Measurements from ENCODE around the gene ZNF678.

DNA sequence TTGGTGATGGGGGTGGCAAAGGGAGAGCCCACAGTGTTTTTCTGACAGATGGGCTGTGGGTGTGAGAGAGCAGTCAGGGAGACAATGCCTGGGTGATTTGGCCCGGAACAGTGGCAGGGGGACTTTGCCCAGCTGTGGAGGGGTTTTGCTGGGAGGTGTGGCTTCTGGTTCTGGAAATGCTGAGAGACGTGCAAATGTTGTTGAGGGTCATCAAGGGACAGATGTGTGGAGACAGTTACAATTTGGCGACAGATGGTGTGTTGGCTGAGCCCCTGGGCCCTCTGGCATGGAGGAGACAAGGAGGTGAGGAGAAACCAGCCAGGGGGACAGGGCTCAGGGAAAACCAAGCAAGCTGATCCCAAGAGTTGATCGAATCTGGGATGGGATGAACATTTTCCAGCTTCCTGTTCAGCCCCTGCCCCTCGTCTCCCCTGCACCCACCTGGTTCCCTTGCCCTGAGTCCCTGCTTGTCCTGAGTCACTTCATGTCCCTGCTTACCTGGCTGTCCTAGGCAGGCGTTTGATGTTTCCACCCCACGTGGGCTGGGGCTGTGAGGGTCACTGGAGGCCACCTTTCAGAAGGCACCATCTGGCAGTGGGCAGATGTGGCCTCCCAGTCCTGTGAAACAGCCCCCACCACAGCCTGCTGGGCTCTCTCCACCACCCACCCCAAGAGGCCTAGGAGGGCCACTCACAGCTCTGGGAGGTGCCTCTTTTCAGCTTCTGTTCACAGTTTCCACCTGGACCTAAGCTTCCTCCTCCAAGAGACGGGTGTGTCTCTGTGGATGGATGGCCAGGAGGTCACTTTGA is 15.8 kb upstream of the ZNF678 start:
- TF ChIP-seq MAFK (IDR thresholded peaks at IDR 0.05; ENCODE audit: low read depth, low read length) (no peak), CBX8 (IDR thresholded peaks at IDR 0.05; ENCODE audit: borderline replicate concordance, low read depth, low read length) (no peak), ATF2 (IDR thresholded peaks at IDR 0.05; ENCODE audit: low read length) (no peak), EP300 (IDR thresholded peaks at IDR 0.05; ENCODE audit: borderline replicate concordance in 1 of 2, low read depth in 2 of 2, low read length in 2 of 2) (no peak), FOSL1 (IDR thresholded peaks at IDR 0.05; ENCODE audit: insufficient read depth, low read depth, low read length) (no peak), YY1 (IDR thresholded peaks at IDR 0.05; ENCODE audit: low read depth, low read length) (no peak)
- TF ChIP-seq, protein P1, sequence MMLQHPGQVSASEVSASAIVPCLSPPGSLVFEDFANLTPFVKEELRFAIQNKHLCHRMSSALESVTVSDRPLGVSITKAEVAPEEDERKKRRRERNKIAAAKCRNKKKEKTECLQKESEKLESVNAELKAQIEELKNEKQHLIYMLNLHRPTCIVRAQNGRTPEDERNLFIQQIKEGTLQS (IDR thresholded peaks at IDR 0.05; ENCODE audit: insufficient read depth, low read depth, low read length), result no peak
- TF ChIP-seq, protein P2, sequence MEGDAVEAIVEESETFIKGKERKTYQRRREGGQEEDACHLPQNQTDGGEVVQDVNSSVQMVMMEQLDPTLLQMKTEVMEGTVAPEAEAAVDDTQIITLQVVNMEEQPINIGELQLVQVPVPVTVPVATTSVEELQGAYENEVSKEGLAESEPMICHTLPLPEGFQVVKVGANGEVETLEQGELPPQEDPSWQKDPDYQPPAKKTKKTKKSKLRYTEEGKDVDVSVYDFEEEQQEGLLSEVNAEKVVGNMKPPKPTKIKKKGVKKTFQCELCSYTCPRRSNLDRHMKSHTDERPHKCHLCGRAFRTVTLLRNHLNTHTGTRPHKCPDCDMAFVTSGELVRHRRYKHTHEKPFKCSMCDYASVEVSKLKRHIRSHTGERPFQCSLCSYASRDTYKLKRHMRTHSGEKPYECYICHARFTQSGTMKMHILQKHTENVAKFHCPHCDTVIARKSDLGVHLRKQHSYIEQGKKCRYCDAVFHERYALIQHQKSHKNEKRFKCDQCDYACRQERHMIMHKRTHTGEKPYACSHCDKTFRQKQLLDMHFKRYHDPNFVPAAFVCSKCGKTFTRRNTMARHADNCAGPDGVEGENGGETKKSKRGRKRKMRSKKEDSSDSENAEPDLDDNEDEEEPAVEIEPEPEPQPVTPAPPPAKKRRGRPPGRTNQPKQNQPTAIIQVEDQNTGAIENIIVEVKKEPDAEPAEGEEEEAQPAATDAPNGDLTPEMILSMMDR (IDR thresholded peaks at IDR 0.05; ENCODE audit: control extremely low read depth in 1 of 3, insufficient read depth in 1 of 3, low read depth in 1 of 3, low read length in 3 of 3), result no peak

Measured in H1 (cell line).